Activated CD4-positive, alpha-beta T cell treated with anti-CD3 and anti-CD28 coated beads, Interleukin-2, amount 50 U/mL, for 1 hour (primary cell): ENCODE measurements around the gene GABRE.

Experiments
- DNase-seq: peaks from one replicate; pipeline ENCODE4 v3.0.0-alpha.2; 2020

GABRE gene, protein sequence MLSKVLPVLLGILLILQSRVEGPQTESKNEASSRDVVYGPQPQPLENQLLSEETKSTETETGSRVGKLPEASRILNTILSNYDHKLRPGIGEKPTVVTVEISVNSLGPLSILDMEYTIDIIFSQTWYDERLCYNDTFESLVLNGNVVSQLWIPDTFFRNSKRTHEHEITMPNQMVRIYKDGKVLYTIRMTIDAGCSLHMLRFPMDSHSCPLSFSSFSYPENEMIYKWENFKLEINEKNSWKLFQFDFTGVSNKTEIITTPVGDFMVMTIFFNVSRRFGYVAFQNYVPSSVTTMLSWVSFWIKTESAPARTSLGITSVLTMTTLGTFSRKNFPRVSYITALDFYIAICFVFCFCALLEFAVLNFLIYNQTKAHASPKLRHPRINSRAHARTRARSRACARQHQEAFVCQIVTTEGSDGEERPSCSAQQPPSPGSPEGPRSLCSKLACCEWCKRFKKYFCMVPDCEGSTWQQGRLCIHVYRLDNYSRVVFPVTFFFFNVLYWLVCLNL

DNA sequence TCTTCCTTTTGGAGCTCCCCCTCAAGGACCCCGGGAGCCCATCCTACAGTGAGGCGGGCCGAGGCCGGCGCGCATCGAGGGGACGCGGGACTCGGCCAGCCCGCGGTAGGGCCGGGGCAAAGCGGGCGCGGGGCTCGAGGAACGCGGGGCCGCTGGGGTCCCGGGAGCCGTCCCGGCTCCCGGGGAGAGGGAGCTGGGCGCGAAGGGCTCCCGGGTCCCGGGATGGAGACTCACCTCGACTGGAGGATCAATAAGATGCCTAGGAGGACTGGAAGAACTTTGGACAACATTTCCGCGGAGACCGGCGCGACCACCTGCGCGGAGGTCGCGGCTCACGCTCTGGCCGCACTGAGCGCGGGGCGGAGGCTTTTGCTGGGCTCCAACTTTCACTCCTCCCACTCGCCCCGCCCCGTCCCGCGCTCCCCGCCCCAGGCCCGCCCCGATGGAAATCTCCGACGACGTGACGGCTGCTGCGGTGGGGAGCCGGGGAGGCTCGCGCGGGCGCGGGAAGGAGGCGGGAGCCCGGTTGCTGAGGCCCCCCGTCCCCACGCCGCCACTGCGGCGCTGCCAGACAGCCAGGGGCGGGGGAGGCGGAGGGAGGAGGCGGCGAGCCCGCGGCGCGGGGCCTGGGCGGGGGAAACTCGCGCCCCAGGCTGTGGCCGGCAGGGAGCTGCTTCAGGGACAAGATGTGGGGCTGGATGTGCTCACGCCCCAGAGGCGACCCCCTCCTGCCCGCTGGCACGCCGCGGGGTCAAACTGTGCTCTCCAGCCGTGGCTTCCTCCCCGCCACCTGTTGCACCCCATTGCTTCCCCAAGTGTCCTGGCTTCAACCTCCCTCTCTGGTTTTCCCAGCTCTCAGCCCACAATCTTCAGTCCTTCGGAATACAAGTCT is at the start of gene GABRE:
Gene GABRE (minus strand): TSS at position 341 of the 892 bp plus-strand sequence. CDS start 51 bp downstream, at position 290.
- DNase-seq, result no peak

DNA sequence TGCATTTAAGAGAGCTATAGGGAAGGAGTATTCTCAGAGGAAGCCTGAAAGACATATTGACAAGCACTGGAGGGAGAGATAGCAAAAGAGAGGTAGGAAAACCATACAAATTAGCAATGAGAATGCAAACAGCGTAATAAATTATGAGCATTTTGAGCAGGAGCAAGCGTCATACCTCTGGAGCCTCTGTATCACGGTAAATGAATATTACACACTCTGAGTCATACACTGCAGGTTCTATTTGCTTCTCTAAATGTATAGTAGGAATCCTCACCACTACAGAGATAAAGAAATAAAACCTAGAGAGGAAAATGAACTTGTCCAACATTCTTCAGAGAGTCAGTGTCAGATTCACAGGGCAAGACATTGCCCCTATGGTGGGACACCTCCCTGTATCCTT is 46.4 kb upstream of the GABRE start:
- DNase-seq, result no peak

DNA sequence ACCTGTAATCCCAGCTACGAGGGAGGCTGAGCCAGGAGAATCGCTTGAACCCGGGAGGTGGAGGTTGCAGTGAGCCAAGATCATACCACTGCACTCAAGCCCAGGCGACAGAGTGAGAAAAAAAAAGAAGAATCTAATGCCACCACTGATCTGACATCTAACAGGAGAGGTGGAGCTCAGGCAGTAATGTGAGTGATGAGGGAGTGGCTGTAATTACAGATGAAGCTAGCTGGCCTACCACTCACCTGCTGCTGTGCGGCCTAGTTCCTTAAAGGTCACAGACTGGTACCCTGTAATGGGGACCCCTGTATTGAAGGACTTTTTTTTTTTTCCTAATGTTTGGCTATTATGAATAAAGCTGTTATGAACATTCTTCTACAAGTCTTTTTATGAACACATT is 25.3 kb upstream of the GABRE start:
- no peak for DNase-seq

- no peak for DNase-seq
Measured at GRCh38 chrX:151997539-151997938, 23.1 kb upstream of the GABRE start.

GRCh38 chrX:151996347-151996746 is 21.9 kb upstream of the GABRE start:
- no peak for DNase-seq

- DNase-seq, result no peak
Measured at GRCh38 chrX:151994476-151994875, 20.0 kb upstream of the GABRE start.

GRCh38 chrX:151988706-151989299 is 14.3 kb upstream of the GABRE start:
- DNase-seq, result no peak

- DNase-seq, result no peak
Measured at GRCh38 chrX:151987108-151987507, 12.6 kb upstream of the GABRE start.

- no peak for DNase-seq
Measured at GRCh38 chrX:151985955-151986354, 11.5 kb upstream of the GABRE start.

- DNase-seq, result no peak
Measured at GRCh38 chrX:151985531-151985930, 11.1 kb upstream of the GABRE start.

DNA sequence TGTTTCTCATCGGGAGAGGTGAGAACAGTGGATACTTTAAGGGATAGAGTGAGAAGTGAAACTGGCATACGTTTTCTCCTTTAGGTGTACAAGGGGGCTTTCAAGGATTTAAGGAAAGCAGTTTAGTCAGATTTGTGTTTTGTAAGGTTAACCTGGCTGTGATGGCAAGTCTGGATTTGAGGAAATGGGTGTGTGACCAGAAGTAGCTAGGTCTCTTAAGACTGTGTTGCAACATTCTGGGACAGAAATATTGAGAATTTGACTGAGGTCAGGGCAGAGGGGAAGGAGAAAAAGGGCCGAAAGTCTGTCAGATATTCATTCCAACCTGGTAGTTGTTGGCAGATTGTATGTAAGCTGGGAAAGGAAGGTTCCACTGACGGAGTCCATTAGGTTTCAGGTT is 10.4 kb upstream of the GABRE start:
- no peak for DNase-seq

GRCh38 chrX:151984328-151984727 is 9.9 kb upstream of the GABRE start:
- DNase-seq, result no peak

- no peak for DNase-seq
Measured at GRCh38 chrX:151983186-151983585, 8.7 kb upstream of the GABRE start.

DNA sequence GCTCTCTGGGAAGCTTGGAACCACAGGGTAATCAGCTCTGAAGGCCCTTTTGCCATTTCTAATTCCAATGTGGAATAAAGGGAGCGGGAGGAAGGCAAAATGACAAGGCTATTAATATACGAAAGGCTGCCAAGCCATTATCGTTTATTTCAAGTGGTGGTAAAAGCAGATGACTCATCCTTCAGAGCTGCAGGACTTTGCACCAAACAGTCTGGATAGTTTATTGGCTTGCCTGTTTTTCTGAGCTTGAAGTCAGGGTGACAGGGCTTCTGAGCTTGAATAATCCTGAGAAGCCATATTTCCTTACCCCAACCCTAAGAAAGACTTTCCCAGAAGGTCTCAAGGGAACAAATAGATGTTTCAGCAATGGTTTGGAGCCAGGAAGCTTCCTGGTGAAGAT is 7.7 kb upstream of the GABRE start:
- DNase-seq, result no peak

GRCh38 chrX:151981129-151981528 is 6.7 kb upstream of the GABRE start:
- no peak for DNase-seq

DNA sequence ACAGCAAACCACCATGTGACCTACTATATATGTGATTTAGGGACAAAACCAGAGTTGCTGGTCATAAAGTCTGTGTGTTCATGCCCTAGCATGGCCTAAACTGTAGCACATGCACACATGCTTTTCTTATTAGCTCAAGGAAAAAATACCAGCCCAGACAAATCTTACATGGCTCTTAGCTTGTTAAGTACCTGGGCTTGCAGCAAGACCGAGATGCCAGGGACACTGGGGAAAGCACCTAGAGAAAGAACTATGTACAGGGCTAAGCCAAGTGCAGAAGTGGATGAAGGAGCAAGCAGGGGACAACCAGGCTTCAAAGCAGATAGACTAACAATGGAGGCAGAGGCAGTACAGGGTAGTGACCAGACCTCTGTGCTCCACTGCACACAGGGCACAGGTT is 3.4 kb upstream of the GABRE start:
- no peak for DNase-seq

DNA sequence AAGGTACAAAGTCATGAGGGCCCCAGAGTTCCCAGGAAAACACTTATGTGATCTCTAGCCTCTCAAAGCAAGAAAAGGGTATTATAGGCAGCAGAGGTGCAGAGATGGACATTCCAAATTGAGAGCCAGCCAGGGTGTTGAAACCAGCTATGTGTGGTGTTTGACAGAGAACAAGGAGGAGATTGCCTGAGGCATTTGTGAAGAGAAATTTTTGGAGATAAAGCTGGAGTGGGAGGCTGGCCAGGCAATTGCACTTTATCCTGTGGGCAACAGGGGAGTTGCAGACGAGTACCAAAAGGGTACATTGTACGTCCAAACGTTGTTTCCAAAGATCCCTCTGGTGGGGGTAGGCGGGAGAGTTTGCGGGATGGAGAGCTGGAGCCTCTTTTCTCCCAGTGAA is 2.5 kb upstream of the GABRE start:
- no peak for DNase-seq

- DNase-seq, result no peak
Measured at GRCh38 chrX:151975736-151976275, 1.3 kb upstream of the GABRE start.

GRCh38 chrX:151975228-151975593 is 735 bp upstream of the GABRE start:
- no peak for DNase-seq

GRCh38 chrX:151973851-151974335 is 583 bp downstream of the GABRE start:
- DNase-seq, result no peak

GRCh38 chrX:151973060-151973661 is 1.3 kb downstream of the GABRE start:
- no peak for DNase-seq

DNA sequence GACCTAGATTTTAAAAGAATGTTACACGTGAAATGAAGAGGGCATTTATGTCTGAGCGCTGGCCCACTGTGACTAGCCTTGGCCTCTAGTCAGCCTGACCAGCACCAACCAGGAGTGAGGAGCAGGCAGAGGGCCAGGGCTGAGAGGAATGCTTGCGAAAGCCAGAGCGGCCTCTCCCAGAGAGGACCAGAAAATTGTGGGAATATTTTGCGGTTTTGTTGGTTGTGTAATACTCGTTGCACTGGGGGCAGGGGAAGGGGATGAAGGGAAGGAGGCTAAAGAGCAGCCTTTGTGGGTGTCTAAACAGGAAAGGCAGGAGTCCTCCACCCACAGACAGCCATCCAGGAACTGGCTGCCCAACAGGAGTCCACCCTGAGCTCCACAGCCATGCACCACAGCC is 3.8 kb downstream of the GABRE start:
- no peak for DNase-seq

- DNase-seq, result no peak
Measured at GRCh38 chrX:151970027-151970426, 4.4 kb downstream of the GABRE start.
